T-helper 2 cell treated with Interferon-gamma antibody and Interleukin-4, amounts not matched to agents 5 μg/mL and 100 μg/mL, for 36 hours (primary cell): ENCODE results near the gene COL23A1.

Experiments used
- DNase-seq: peaks from one replicate; pipeline ENCODE4 v3.0.0; 2021; ENCODE audit warnings: low spot score
- H3K27ac Mint-ChIP-seq: one replicate; pipeline ENCODE4 v1.8.0; 2021; ENCODE audit warnings: mild to moderate bottlenecking, mixed read lengths
- H3K27me3 Mint-ChIP-seq: one replicate; pipeline ENCODE4 v1.8.0; 2021; ENCODE audit warnings: low read depth, mixed read lengths
- H3K36me3 Mint-ChIP-seq: one replicate; pipeline ENCODE4 v1.8.0; 2021; ENCODE audit warnings: low read depth, mixed read lengths
- H3K4me1 Mint-ChIP-seq: one replicate; pipeline ENCODE4 v1.8.0; 2021; ENCODE audit warnings: low read depth, mixed read lengths
- H3K4me3 Mint-ChIP-seq: one replicate; pipeline ENCODE4 v1.8.0; 2022; ENCODE audit warnings: mild to moderate bottlenecking, moderate library complexity, mixed read lengths
- H3K9me3 Mint-ChIP-seq: one replicate; pipeline ENCODE4 v1.8.0; 2021; ENCODE audit warnings: mixed read lengths

COL23A1 gene

DNA sequence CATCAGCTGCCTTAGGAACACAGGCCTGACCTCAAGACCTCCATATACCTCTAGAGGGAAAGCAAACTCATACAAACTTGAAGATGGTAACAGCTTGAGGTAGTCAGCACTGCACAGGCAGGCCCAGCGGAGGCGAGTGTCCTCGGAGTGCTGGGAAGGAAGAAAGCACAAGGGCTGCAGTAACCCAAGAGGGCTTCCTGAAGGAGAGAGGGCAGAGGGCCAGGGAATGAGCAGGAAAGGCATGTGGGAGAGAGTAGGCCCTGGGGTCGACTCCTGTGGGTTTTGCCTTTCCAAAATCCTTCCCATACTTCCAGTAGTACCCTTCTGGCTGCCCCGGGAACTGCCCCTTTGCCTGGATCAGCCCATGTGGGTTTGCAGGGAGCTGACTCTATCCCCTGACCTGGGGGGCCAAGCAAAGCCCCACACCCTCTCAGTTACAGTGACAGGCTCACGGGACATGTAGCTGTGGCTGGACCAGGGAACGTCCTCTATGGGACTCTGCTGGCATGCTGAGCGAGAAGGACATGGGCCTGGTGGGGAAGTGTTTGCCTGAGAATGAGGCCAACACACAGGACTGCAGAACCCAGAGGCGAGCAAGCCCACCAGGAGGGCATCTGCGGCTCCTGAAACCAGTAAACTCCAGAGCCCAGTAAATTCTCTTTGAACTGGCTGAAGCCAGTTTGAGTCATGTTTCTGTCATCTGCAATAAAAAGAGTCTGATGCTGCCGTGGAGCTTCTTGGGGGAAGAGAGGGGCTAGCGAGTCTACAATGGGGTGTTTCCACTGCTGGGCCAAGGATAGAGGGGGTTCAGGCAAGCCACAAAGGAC lies 64.1 kb downstream of the COL23A1 start:
- Mint-ChIP-seq H3K27ac (no peak overlapping the region), H3K4me1 (no peaks in the 10 kb centered on the region), H3K36me3 (no peaks in the 10 kb centered on the region), H3K27me3 (no peaks in the 10 kb centered on the region), H3K9me3 (no peaks in the 10 kb centered on the region), H3K4me3 (no peak overlapping the region)
- DNase-seq = no peak

DNA sequence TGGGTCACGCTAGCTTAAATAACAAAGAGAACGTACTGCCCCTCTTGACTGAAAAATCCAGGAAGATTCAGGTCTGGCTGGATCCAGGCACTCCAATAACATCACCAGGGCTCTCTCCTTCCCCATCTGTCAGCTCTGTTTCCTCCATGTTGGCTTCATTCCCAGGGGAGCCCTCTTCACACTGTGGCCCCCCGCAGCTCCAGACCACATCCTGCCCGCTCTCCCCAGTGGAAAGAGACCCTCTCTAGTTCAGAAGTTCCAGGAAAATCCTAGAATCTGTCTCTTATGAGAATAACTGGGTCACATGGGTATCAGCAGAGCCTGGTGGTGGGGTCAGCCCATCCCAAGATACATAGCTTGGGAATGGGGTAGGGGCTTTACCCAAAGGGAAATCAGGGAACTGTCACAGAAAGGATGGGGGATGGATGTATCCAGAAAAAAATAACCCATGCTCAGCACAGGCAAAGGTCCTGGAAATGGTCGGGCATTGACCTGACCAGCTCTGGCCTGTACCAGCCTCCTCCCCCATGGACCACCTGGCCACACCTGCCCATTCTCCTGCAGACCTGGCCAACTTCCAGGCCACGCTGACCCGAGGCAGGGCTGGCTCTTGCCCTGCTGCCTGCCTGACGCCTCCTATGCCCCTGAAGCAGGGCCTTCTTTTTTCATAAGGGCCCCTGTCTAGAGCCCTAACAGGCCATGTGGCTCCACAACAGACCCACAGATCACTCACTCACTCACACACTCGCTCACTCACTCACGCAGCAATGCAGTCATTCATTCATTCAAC lies 65.9 kb downstream of the COL23A1 start:
- Mint-ChIP-seq H3K9me3 (no peaks in the 10 kb centered on the region), H3K27ac (no peak overlapping the region), H3K4me1 (no peaks in the 10 kb centered on the region), H3K36me3 (no peaks in the 10 kb centered on the region), H3K27me3 (no peaks in the 10 kb centered on the region), H3K4me3 (no peak overlapping the region)
- no peak for DNase-seq

DNA sequence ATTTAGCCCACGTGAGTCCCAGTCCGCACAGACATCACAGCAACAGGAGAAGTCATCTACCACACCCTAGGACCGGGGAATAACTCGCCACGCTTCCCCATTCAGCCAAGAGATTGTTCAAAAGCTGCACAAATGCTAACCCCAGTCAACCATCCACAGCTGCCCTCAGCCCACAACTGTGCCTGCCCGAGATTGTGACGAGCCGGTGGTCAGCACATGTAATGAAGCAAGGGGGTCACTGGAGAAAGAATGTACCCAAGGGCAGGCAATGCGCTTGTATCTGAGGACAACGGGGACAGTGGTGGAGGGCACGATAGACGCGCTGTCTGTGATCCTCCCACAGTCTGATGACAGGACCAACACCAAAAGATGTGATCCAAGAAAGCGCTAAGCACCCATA lies 67.8 kb downstream of the COL23A1 start:
- no peaks in the 10 kb centered on the region for H3K4me1 Mint-ChIP-seq

DNA sequence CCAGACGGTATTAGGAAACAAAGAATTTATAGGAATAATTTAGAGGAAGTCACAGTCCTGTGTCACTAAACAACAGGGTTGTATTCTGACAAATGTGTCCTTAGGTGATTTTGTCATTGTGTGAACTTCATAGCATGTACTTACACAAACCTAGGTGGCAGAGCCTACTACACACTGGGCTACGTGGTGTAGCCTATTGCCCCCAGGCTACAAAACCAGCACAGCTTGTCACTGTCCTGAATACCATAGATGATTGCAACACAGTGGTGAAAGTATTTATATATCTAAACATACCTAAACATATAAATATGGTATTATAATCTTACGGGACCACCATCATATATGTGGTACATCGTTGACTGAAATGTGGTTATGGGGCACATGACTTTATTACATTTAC lies 69.3 kb downstream of the COL23A1 start:
- H3K27me3 Mint-ChIP-seq = no peaks in the 10 kb centered on the region
- DNase-seq = no peak
- no peak overlapping the region for H3K27ac Mint-ChIP-seq
- no peak overlapping the region for H3K4me3 Mint-ChIP-seq
- H3K9me3 Mint-ChIP-seq = no peaks in the 10 kb centered on the region
- no peaks in the 10 kb centered on the region for H3K4me1 Mint-ChIP-seq
- no peaks in the 10 kb centered on the region for H3K36me3 Mint-ChIP-seq

More for the DNA sequence above, 67.8 kb downstream of the COL23A1 start:
- Mint-ChIP-seq H3K27ac (no peak overlapping the region), H3K27me3 (no peaks in the 10 kb centered on the region), H3K4me3 (no peak overlapping the region), H3K36me3 (no peaks in the 10 kb centered on the region), H3K9me3 (no peaks in the 10 kb centered on the region)
- DNase-seq = no peak

DNA sequence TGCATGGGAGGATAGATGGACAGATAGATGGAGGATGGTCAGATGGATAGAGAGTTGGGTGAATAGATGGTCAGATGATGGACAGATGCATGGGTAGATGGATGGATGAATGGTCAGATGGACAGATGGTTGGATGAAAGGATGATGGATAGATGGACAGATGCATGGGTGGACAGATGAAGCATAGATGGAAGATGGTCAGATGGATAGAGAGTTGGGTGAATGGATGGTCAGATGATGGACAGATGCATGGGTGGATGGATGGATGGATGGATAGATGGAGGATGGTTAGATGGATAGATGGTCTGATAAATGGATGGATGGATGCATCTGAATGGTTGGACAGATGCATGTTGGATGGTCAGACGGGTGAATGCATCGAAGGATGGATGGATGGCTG lies 70.4 kb downstream of the COL23A1 start:
- no peaks in the 10 kb centered on the region for H3K27me3 Mint-ChIP-seq
- H3K9me3 Mint-ChIP-seq = no peaks in the 10 kb centered on the region
- H3K4me1 Mint-ChIP-seq = no peaks in the 10 kb centered on the region
- no peak for DNase-seq
- H3K27ac Mint-ChIP-seq = no peak overlapping the region
- H3K36me3 Mint-ChIP-seq = no peaks in the 10 kb centered on the region
- no peak overlapping the region for H3K4me3 Mint-ChIP-seq

DNA sequence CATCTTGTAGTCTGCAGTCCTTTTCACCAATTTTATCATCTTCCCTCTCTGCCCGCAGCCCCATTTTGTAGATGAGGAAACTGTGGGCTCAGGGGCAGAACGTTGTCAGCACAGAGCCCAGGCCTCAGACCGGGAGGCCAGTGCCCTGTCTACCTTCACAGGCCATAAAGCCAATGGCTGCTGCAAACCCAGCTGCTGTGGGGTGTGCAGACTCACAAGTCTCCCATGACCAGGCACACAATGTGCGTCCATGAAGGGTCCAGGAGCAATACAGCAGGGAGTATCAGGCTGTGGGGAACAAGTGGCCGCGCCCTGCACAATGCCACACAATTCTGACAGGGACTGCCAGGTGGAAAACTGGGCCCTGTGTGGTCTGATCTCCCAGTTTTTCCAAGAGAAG lies 71.0 kb downstream of the COL23A1 start:
- H3K4me1 Mint-ChIP-seq = no peaks in the 10 kb centered on the region
- H3K27ac Mint-ChIP-seq = no peak overlapping the region
- H3K4me3 Mint-ChIP-seq = no peak overlapping the region
- no peaks in the 10 kb centered on the region for H3K27me3 Mint-ChIP-seq
- H3K36me3 Mint-ChIP-seq = no peaks in the 10 kb centered on the region
- no peaks in the 10 kb centered on the region for H3K9me3 Mint-ChIP-seq
- DNase-seq = no peak

DNA sequence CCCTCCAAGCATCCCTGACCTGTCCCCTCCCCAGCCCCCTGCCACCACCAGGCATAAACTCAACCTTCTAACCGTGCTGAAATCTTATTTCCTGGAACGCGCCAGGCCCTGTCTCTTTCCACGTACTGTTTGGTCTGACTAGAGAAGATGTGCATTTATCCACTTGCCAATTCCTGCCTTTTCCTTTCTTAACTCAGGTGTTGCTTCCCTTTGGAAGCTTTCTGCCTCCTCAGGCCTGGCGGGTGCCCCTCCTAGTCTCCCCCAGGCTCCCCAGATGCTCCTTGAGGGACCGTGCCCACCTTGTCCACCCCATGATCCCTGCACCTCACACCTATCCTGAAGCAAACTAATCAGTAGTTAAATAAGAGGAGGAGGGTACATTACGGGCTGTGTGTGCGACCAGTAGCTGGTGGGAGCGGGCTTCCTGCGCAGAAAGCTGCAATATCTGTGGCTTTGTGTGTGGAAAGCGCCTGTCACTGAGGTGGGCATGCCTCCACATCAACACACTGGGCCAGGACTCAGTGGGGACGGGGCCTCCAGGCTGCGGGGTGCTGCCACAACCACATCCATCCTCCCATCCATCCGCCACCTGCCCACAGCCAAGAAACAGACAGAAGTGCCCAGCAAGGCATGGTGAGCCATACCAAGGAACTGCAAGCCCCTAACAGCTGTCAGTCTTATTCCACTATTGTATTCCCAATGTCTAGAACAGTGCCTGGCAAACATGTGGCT lies 73.5 kb downstream of the COL23A1 start:
- H3K4me3 Mint-ChIP-seq = no peak overlapping the region
- no peak for DNase-seq
- no peaks in the 10 kb centered on the region for H3K27me3 Mint-ChIP-seq
- H3K9me3 Mint-ChIP-seq = no peaks in the 10 kb centered on the region
- no peaks in the 10 kb centered on the region for H3K4me1 Mint-ChIP-seq
- H3K27ac Mint-ChIP-seq = no peak overlapping the region
- H3K36me3 Mint-ChIP-seq = no peaks in the 10 kb centered on the region

DNA sequence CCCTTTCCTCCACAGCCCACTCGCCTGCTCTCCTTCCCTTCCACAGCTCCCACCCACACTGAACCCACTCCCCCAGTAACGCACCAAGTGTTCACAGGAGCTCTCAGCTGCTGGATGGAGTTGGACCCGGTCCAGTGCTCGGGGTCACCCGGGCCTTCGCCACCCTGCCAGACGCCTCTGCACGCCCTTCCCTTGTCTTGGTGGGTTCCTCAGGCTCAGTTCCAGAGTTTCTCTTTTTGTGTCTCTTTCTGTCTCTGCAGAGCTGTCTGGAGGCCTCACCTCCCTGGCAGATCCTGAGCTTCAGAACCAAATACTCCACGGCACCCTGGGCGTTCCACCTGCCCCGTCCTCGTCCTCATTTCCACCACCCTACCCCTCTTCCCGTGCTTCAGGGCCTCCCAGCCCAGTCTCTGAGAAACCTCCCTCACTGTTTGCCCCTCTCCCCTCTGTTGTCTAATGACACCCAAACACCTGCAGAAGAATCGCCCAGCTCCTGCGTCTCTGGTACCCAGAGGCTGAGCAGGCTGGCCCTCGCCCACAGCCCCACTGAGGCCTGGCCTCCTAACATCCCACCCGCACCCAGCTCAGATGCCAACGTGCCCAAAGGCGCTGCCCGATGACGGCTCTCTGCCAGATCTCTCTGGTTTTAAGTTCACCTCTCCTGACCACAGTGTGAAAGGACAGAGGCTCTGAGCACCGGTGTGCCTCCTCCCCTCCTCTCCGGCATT lies 74.3 kb downstream of the COL23A1 start:
- H3K9me3 Mint-ChIP-seq = no peaks in the 10 kb centered on the region
- DNase-seq = no peak
- H3K27ac Mint-ChIP-seq = no peak overlapping the region
- H3K4me3 Mint-ChIP-seq = no peak overlapping the region
- H3K4me1 Mint-ChIP-seq = no peaks in the 10 kb centered on the region
- no peaks in the 10 kb centered on the region for H3K27me3 Mint-ChIP-seq
- H3K36me3 Mint-ChIP-seq = no peaks in the 10 kb centered on the region

DNA sequence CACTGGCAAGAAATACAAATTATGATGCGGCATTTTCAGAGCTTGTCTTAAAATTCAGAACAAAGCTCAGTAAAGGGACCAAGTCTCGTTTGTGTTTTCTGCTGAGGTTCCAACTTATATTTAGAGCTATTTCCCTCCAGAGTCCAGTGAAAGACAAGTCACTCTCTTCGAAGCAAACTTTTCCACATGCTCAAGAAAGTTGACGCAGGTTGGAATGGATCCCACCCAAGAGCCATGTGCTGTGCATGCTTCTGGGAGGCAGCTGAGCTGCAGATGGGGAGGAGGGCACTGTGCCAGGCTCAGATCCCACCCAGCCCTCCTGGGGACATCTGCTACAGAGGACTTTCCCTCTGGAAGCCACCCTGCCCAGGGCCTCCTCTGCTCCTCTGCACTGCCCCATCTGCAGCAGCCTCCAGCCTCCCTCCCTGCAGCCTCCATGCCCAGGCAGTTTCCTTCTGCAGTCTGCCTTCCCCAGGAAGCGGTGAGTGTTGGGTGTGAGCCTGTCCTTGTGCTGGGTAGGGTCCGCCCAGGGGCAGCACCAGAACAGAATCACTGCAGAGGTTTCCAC lies 75.3 kb downstream of the COL23A1 start:
- no peaks in the 10 kb centered on the region for H3K4me1 Mint-ChIP-seq
- H3K27ac Mint-ChIP-seq = no peak overlapping the region
- H3K9me3 Mint-ChIP-seq = no peaks in the 10 kb centered on the region
- H3K4me3 Mint-ChIP-seq = no peak overlapping the region
- H3K27me3 Mint-ChIP-seq = no peaks in the 10 kb centered on the region
- DNase-seq = no peak
- H3K36me3 Mint-ChIP-seq = no peaks in the 10 kb centered on the region

DNA sequence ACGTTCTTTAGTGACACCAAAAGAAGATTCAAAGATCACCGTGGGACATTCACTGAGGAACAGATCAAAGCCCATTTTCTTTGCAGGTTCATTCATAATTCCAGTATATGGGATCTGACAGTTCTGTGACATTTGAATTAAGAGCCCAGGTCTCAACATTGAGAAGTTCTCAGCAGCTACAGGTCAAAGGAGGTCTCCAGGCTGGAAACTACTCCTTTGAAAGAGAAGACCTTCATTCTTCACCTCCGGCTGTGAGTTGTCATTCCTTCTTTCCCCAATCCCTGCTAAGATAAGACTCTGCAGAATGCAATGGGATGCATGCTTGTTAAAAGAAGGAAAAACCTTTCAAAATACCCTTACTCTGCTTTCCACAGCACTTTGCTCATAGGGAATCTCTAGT lies 79.0 kb downstream of the COL23A1 start:
- Mint-ChIP-seq H3K9me3 (no peaks in the 10 kb centered on the region), H3K27ac (no peak overlapping the region), H3K4me1 (no peaks in the 10 kb centered on the region), H3K27me3 (no peaks in the 10 kb centered on the region), H3K4me3 (no peak overlapping the region), H3K36me3 (no peaks in the 10 kb centered on the region)
- DNase-seq = no peak

DNA sequence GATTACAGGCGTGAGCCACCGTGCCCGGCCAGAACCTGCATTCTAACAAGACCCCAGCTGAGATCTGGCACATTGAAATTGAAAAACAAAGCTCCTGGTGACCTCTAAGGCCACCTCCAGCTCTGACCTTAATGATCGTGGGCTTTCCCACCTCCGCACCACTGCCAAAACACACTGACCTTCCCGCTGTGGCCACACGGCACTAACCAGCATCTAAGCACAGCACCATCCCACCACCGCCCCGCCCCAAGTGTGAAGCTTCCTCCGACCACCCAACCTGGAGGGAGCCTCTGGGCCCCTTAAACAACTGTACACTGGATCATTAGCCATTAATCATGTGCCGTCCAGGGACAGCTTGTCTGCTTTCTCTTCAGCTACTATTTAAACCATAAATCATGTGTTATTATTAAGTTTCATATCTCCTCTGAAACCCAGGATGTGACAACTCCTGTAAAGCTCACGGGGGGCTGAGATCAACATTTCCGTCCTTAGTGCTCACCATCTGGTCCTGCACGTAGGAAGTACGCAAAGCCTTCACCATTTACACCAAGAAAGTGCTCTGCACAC lies 80.6 kb downstream of the COL23A1 start:
- no peak overlapping the region for H3K4me3 Mint-ChIP-seq
- H3K27ac Mint-ChIP-seq = no peak overlapping the region
- H3K36me3 Mint-ChIP-seq = no peaks in the 10 kb centered on the region
- no peaks in the 10 kb centered on the region for H3K4me1 Mint-ChIP-seq
- H3K27me3 Mint-ChIP-seq = no peaks in the 10 kb centered on the region
- no peak for DNase-seq
- H3K9me3 Mint-ChIP-seq = no peaks in the 10 kb centered on the region

DNA sequence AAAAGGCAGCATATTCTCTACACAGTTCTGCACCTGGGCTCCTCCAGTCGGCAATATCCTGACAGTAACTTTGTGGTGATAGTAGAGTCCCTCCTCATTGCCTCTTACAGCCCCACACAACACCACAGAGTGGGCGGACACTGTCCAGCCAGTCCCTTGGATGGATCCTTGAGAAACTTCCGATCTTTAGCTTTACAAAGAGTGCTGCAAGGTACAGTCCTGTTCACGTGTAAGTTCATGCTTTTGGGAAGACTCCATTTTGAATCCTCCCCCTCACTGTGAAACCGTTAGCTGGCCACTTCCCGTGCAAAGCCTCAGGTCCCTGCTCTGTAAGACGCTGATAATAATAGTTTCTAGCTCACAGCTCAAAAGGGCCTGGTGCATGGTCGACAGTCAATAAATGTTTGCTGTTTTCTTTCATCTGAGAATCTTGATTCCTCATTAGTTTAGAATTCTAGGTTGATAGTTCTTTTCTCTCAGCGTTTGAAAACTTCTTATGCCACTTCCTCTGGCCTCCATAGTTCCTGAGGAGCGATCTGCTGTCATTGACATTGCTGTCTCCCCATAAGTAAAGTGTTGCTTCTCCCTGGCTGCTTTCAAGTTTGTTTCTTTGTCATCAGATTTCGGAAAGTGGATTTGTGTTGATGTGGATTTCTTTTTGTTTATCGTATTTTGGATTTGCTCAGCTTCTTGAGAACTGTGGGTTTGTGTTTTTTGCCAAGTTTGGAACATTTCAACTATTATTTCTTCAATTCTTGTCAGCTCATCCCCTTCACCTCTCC lies 82.9 kb downstream of the COL23A1 start:
- Mint-ChIP-seq H3K4me3 (no peak overlapping the region), H3K36me3 (no peaks in the 10 kb centered on the region), H3K9me3 (no peaks in the 10 kb centered on the region), H3K27ac (no peak overlapping the region), H3K27me3 (no peaks in the 10 kb centered on the region), H3K4me1 (no peaks in the 10 kb centered on the region)
- no peak for DNase-seq
